ENCODE results near the gene SGMS2.

GRCh38 chr4:107885865-107886264 is 61.1 kb downstream of the SGMS2 start:
- no peak for TF ChIP-seq RELA (IDR thresholded peaks at IDR 0.05; ENCODE audit: borderline replicate concordance, partially characterized antibody)
- TF ChIP-seq, protein P1, sequence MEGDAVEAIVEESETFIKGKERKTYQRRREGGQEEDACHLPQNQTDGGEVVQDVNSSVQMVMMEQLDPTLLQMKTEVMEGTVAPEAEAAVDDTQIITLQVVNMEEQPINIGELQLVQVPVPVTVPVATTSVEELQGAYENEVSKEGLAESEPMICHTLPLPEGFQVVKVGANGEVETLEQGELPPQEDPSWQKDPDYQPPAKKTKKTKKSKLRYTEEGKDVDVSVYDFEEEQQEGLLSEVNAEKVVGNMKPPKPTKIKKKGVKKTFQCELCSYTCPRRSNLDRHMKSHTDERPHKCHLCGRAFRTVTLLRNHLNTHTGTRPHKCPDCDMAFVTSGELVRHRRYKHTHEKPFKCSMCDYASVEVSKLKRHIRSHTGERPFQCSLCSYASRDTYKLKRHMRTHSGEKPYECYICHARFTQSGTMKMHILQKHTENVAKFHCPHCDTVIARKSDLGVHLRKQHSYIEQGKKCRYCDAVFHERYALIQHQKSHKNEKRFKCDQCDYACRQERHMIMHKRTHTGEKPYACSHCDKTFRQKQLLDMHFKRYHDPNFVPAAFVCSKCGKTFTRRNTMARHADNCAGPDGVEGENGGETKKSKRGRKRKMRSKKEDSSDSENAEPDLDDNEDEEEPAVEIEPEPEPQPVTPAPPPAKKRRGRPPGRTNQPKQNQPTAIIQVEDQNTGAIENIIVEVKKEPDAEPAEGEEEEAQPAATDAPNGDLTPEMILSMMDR (IDR thresholded peaks at IDR 0.05 in 2 of 3, conservative IDR thresholded peaks at IDR 0.05 in 1 of 3; ENCODE audit: control insufficient read depth in 2 of 3, extremely low read depth in 1 of 3, insufficient read depth in 1 of 3, low read depth in 3 of 3, low read length in 3 of 3): no peak
- no peak for TF ChIP-seq JUND (IDR thresholded peaks at IDR 0.05; ENCODE audit: low read depth, low read length)
- no peak for TF ChIP-seq ZBED1 (IDR thresholded peaks at IDR 0.05; ENCODE audit: borderline replicate concordance)
- no peak for TF ChIP-seq EZH2 (IDR thresholded peaks at IDR 0.05; ENCODE audit: borderline replicate concordance, control insufficient read depth, low read depth, low read length)
- no peak for TF ChIP-seq PBX3 (IDR thresholded peaks at IDR 0.05; ENCODE audit: insufficient replicate concordance, low read depth, low read length)
- no peak for TF ChIP-seq POLR2A (IDR thresholded peaks at IDR 0.05; ENCODE audit: low read depth, low read length)
- no peak for TF ChIP-seq NFYB (IDR thresholded peaks at IDR 0.05; ENCODE audit: insufficient read depth, low read depth, low read length)
